ENCODE data around the gene ABAT.

DNA sequence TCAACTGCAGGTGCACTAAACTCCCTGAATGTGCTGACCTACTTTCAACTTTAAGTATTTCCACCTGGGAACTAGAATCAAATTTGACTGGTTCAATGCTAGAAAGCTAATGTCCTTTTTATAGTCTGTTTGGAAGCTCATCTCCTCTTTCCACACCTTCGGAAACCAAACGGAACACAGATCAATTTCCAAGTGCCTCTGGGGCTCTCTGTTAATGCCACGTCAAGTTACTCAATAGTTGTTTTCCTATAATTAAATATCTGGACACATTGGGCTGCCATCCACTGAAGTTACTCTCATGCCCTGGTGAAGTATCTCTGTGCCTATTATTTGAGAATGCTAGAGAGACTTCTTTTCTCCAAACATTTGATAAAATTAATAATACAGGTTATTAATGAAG is 29.7 kb downstream of the ABAT start:
- no peak for TF ChIP-seq EZH2 (IDR thresholded peaks at IDR 0.05; ENCODE audit: borderline replicate concordance, insufficient read depth, low read depth, low read length, poor library complexity, severe bottlenecking)
- TF ChIP-seq, protein P1, sequence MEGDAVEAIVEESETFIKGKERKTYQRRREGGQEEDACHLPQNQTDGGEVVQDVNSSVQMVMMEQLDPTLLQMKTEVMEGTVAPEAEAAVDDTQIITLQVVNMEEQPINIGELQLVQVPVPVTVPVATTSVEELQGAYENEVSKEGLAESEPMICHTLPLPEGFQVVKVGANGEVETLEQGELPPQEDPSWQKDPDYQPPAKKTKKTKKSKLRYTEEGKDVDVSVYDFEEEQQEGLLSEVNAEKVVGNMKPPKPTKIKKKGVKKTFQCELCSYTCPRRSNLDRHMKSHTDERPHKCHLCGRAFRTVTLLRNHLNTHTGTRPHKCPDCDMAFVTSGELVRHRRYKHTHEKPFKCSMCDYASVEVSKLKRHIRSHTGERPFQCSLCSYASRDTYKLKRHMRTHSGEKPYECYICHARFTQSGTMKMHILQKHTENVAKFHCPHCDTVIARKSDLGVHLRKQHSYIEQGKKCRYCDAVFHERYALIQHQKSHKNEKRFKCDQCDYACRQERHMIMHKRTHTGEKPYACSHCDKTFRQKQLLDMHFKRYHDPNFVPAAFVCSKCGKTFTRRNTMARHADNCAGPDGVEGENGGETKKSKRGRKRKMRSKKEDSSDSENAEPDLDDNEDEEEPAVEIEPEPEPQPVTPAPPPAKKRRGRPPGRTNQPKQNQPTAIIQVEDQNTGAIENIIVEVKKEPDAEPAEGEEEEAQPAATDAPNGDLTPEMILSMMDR (IDR thresholded peaks at IDR 0.05) = no peak

Data from B cell (primary cell).